Measurements from ENCODE around the gene CCDC70.

The CCDC70 gene

GRCh38 chr13:51894239-51894638, 32.5 kb downstream of the CCDC70 start:
- in situ Hi-C loops (cut with MboI; ENCODE audit: low pct_unique_long_range_greater_than_20kb, low sequenced_read_pairs, unreplicated experiment) = loop anchor here (10.0 kb wide), 1 partner anchor 231 kb away; the partner anchor contains the start of gene NEK5
- no peak for TF ChIP-seq CTCF (IDR thresholded peaks at IDR 0.05; ENCODE audit: extremely low read depth, insufficient read depth, missing control alignments)
- no peak for DNase-seq (ENCODE audit: low spot score)

- in situ Hi-C loops (cut with MboI; ENCODE audit: low pct_unique_long_range_greater_than_20kb, low sequenced_read_pairs, unreplicated experiment) = loop anchor here (10.0 kb wide), 1 partner anchor 229 kb away; the partner anchor contains the start of gene NEK5
- DNase-seq (ENCODE audit: low spot score) = peak; percentile 76
- peak; percentile 88 for TF ChIP-seq CTCF (IDR thresholded peaks at IDR 0.05; ENCODE audit: extremely low read depth, insufficient read depth, missing control alignments)
Observed at GRCh38 chr13:51895906-51896888, 34.4 kb downstream of the CCDC70 start.

- DNase-seq (ENCODE audit: low spot score) = no peak
- in situ Hi-C loops (cut with MboI; ENCODE audit: low pct_unique_long_range_greater_than_20kb, low sequenced_read_pairs, unreplicated experiment) = no loop called here
- TF ChIP-seq CTCF (IDR thresholded peaks at IDR 0.05; ENCODE audit: extremely low read depth, insufficient read depth, missing control alignments) = no peak
Observed at GRCh38 chr13:51900471-51900870, 38.7 kb downstream of the CCDC70 start.

GRCh38 chr13:51902776-51903175, 41.0 kb downstream of the CCDC70 start:
- in situ Hi-C loops (cut with MboI; ENCODE audit: low pct_unique_long_range_greater_than_20kb, low sequenced_read_pairs, unreplicated experiment) = no loop called here
- no peak for DNase-seq (ENCODE audit: low spot score)
- no peak for TF ChIP-seq CTCF (IDR thresholded peaks at IDR 0.05; ENCODE audit: extremely low read depth, insufficient read depth, missing control alignments)

GRCh38 chr13:51905787-51906186, 44.0 kb downstream of the CCDC70 start:
- DNase-seq (ENCODE audit: low spot score) = no peak
- in situ Hi-C loops (cut with MboI; ENCODE audit: low pct_unique_long_range_greater_than_20kb, low sequenced_read_pairs, unreplicated experiment) = no loop called here
- no peak for TF ChIP-seq CTCF (IDR thresholded peaks at IDR 0.05; ENCODE audit: extremely low read depth, insufficient read depth, missing control alignments)

- in situ Hi-C loops (cut with MboI; ENCODE audit: low pct_unique_long_range_greater_than_20kb, low sequenced_read_pairs, unreplicated experiment) = no loop called here
- no peak for DNase-seq (ENCODE audit: low spot score)
Observed at GRCh38 chr13:51906581-51906980, 44.8 kb downstream of the CCDC70 start.

More at GRCh38 chr13:51906581-51906980, 44.8 kb downstream of the CCDC70 start:
- TF ChIP-seq CTCF (IDR thresholded peaks at IDR 0.05; ENCODE audit: extremely low read depth, insufficient read depth, missing control alignments) = no peak

All from GM13977 (cell line).